GM12873 (cell line): ENCODE data around the gene PNKD.
A peak's percentile ranks its signal among the peaks of the same experiment; 100 is the strongest.

Source experiments
- CTCF ChIP-seq: IDR thresholded peaks from 2 replicates; pipeline ENCODE4 v1.5.1; 2012; ENCODE audit warnings: low read depth, mild to moderate bottlenecking, moderate library complexity, low read length, control low read depth; ENCODE audit not compliant: insufficient read depth; ENCODE audit errors: missing control alignments

Gene PNKD

GRCh38 chr2:218296847-218297246 is 26.5 kb downstream of the PNKD start:
- TF ChIP-seq CTCF: no peak

- TF ChIP-seq CTCF: no peak
Measured at GRCh38 chr2:218298314-218298875, 28.1 kb downstream of the PNKD start.

- no peak for TF ChIP-seq CTCF
Measured at GRCh38 chr2:218300141-218300540, 29.8 kb downstream of the PNKD start.

- peak; percentile 93 for TF ChIP-seq CTCF
Measured at GRCh38 chr2:218301176-218301819, 31.0 kb downstream of the PNKD start.

- TF ChIP-seq CTCF: no peak
Measured at GRCh38 chr2:218305383-218305782, 35.1 kb downstream of the PNKD start.

- TF ChIP-seq CTCF: no peak
Measured at GRCh38 chr2:218306184-218306920, 36.0 kb downstream of the PNKD start.

- TF ChIP-seq CTCF: no peak
Measured at GRCh38 chr2:218307415-218308090, 37.2 kb downstream of the PNKD start.
